GM18861 (cell line): ENCODE results near the gene MGAT5B.

Source experiments
- ATAC-seq: cut with Tn5 transposase; IDR thresholded peaks from one replicate; pipeline ENCODE4 v1.9.1; 2021; ENCODE audit not compliant: unreplicated experiment

MGAT5B gene

DNA sequence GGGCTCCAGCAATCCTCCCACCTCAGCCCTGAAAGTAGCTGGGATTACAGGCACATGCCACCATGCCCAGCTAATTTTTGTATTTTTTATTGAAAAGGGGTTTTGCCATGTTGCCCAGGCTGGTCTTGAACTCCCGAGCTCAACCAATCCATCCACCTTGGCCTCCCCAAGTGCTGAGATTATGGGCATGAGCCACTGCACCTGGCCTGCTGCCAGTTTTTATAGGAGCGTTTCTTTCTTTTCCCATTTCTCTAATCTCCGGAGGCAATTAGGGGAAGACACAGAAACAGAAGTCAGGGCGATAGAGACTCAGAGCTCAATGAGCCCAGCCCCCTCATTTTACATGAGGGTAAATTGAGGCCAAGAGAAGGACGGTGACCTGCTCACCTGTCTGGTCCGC lies 10.4 kb downstream of the MGAT5B start:
- no peak for ATAC-seq

DNA sequence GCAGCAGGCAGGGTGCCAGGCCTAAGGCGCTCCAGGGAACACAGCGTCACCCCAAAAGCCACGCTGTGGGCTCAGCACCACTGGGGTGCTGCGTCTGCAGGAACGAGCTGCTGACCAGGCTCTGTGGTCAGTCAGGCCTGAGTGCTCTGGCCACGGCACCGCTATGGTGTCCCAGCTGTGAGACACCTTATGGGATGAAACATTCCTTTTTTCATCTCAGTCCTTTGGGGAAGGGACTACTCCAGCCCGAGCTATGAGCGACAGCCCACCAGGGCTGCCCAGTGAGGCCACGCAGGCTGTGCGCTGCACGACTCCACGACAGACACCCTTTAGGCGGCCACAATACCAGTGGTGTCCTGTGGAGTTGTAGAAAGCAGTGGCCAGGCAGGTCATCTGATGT lies 11.1 kb downstream of the MGAT5B start:
- ATAC-seq, result no peak

DNA sequence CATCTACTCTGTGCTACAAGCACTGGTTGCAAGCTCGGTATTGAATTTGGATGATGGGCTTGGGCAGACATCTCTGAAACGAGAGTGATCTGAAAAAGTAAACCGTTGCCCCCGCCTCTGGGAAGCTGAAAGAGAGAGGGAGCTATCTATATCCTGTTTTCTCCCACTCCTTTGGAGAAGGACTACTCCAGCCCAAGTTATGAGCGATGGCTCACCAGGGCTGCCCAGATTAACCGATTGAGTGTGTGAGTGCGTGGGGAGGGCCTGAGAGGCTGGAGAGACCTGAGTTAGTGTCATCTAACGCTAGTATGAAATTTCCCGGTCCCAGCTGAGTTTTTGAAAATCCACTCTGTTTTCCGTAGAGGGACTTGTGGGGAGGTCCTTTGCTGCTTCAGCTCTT lies 11.5 kb downstream of the MGAT5B start:
- ATAC-seq, result no peak

DNA sequence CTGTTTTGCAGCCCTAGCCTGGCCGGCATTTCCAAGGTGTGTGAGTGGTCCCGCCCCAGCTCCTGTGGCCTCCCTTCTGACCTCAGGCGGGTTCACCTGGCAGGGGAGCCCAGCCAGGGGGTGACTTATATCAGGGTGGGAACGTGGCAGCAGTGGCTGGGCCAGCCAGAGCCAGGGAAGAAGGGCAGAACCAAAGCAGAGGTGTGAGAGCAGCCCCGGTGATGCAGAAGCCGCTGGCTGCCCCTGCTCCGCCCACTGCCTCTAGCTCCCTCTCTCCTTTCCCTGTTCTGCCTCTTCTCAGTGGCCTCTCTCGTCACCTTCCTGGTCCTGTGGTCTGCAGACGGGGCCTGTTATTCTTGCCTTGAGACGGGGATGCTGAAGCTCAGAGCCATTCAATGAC lies 12.1 kb downstream of the MGAT5B start:
- ATAC-seq, result no peak

DNA sequence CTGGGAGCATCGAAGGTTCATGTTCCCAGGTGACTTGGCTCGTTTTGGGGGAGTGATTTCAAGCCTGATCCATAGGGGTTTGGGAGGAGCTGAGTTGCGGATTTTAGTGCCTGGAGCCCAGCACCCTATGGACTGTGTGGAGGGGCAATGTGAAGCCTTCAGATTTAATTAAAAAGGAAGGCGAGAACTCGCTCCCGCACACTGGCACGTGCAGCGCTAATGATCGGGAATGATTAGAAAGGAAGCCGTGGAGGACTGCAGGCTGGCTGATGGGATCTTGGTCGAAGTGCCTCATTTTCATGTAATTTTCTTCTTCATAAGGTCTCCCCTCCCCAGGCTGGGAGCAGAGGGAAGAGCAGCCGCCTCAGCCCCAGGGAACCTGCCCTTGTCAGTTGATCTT lies 12.8 kb downstream of the MGAT5B start:
- no peak for ATAC-seq

DNA sequence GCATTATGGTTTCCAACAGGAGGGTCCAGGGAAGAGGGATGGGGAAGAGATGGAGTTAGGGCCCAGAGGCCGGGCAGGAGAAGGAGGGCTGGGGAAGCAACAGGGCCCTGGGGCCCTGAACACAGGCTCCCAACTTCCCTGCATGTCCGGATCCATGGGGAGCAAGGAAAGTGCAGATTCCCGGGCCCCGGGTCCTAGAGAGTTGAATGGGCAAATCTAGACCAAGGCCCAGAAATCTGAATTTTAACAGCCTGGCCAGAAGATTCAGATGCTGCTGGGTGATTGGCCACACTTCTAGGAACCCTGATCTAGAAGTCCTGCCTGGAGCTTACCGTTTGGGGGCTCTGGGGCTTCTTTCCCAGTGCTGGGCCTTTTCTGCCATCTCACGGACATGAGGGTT lies 13.2 kb downstream of the MGAT5B start:
- ATAC-seq, result no peak

DNA sequence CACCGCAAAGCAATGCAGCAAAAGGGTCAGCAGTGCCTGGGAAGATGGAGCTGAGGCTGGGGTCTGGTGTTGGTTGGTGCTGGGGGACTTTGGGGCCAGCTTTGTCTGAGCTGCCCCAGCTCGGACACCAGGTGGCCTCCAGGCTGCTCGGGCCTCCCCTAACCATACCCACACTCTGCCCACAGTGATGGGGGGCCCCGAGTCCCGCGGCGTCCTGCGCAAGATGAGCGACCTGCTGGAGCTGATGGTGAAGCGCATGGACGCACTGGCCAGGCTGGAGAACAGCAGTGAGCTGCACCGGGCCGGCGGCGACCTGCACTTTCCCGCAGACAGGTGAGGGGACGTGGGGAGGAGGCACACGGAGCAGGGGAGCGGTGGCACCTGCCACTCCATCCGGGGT lies 13.8 kb downstream of the MGAT5B start:
- no peak for ATAC-seq

DNA sequence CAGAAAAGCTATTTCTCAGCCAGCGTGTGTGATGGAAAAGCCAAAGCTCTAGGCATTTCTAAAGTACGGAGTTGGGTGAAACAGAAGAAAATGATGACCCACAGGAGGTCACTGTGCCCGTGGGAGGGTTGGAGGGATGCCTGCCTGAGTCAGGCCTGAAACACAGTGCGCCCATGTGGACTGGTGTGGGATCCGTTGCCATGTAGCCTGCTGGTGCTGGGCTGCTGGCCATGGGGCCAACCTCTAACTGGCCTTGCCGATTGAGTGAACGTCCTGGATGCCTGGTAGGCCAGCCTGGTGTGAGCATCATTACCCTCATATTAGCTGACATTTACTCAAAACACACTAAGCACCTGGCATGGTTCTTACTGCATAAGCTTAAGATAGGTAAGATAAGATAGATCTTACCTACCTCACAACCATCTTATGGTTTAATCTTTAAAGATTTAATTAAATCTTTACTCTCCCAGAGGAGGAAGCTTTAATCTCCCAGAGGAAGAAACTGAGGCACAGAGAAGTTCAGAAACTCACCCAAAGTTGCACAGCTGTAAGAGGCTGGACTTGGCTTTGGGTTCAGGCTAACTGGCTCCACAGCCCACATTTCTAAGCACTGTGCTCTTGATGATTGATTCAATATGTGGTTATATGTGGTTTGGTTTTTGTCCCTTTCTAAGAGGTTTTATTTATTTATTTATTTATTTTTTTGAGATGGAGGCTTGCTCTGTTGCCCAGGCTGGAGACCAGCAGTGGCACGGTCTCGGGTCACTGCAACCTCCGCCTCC lies 15.7 kb downstream of the MGAT5B start:
- no peak for ATAC-seq

DNA sequence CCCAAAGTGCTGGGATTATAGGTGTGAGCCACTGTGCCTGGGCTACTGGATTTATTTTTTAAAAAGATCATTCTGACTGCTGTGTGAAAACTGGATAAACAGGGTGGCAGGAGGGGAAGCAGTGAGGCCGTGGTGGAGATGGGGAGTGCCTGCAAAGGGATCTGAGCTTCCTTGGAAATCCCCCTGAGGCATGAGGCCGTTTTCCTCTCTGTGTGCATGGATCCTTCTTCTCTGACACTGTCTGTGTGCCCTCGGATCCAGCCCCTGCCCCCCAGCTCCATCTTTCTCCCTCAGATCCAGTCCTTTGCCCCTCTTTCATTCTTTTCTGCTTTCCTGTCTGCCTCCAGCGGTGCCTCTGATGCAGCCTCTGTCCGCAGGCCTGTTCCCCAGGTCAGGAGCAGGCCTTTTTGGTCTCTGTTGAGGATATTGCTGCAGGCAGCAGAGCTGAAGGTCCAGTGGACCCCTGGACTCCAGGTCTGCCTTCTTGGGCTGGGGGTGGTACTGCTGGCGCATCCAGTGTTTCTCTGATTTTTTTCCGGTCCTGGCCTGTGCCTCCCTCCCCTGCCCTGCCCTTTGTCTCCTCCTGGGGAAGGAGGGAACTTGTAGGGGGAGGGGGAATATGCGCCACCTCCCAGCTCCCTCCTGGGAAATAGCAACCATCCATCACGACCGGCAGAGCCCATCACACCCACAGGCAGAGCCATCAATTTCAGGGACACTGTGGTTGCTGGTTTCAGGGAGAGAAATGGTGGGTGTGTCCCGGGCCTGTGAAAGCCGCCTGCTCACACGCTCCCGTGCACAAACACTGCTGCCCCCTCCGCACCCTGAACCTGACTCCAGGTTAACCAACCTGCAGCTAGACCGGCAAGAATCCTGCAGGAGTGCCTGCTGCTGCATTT lies 17.0 kb downstream of the MGAT5B start:
- no peak for ATAC-seq

DNA sequence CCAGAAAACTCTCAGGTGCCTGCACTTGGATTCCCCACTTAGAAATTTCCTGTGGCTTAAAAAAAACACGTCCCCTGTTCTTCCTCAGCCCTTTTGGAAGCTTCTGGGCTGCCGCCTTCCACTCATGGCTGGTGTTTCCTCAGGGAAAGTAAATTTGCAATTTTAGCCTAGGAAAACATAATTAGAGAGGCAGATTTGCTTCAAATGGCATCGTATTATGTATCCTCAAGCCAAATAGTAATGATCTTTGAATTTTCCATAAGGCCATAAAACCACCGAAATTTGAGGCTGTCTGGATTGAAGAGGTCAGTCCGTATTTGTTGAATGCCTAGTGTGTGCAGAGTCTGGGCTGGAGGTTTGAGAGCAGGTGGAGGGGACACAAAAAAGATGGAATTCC lies 17.7 kb downstream of the MGAT5B start:
- ATAC-seq, result no peak

DNA sequence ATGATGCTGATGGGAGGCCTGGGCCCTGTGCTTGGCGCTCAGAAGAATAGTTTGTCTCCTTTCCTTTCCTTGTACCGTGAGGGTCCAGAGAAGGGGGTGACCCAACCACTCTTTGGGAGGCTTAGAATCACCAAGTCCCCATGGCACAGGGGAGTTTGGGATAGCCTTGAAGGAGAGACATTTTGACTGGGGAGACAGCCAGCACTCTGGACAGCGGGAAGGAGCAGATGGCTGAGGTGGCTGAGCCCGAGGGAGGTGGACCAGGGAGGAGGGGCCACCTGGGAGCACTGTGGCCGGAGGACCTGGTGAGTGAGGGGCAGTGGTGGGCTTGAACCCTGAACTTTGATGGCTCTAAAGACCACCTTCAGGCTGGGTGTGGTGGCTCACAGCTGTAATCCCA lies 18.2 kb downstream of the MGAT5B start:
- ATAC-seq, result no peak

DNA sequence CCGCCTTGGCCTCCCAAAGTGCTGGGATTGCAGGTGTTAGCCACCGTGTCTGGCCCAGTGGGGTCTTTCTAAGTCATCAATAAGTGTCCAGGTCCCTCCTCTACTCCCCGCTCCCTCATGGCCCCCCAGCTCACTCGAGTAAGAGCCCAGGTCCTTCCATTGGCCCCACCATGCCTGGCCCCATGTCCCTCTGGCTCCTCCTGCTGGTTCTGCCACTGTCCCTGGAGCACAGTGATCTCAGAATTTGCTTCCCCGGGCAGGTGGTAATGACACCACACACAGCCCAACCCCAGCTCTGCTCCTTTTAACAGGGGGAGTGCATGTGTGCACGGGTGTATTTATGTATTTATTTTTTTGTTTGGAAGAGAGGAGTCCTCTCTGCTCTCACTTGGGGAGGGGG lies 19.6 kb downstream of the MGAT5B start:
- ATAC-seq, result no peak

DNA sequence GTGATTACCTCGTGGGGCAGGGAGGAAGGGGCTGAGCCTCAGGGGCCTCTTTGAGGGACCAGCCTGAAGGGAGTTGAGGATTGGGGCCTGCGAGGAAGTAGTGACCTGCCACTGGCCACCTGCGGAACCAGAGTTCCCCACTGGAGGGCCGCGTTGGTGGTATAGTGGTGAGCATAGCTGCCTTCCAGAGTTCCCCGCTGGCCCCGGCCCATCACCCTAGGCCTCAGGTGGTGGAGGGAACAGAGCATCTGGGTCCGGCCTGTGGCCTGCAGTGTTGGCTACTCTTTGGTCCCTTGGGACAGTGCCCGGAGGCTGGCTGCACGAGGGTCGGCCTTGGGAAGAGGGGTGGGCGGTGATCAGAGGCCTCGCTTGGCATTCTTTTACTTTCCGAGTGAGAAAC lies 20.5 kb downstream of the MGAT5B start:
- ATAC-seq, result no peak

DNA sequence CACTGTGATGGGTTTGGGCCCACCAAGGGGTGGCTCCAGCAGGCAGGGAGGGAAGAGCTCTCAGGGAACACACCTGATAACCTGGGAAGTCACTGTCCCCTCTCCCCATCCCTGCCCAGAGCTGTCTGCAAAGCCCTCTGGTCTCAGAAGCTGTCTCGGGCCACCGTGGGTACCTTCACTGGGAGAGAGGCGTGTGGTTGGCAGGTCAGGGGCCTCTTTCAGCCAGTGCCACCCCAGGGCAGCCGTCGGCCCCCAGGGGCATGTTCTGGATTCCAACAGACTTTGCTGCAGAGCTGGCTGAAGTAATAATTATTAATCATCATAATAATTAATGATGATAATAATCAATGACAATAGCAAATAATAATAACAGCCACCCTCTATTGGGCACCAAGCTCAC lies 21.1 kb downstream of the MGAT5B start:
- no peak for ATAC-seq

DNA sequence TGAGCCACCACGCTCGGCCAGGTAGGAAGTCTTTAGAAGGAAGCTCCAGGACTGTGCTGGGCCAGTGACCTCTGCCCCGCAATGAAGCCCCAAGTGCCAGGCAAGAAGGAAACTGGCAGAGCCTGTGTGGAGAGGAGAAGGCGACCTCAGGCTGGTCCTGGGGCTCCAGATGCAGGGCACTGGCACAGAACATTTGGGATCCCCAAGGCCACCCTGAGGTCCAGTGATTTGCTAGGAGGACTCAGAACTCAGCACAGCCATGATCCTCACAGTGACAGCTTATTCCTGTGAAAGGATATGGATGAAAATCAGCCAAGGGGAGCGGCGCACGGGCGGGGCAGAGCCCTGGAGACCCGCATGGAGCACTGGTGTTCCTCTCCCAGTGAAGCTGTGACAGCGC lies 24.1 kb downstream of the MGAT5B start:
- ATAC-seq, result no peak

DNA sequence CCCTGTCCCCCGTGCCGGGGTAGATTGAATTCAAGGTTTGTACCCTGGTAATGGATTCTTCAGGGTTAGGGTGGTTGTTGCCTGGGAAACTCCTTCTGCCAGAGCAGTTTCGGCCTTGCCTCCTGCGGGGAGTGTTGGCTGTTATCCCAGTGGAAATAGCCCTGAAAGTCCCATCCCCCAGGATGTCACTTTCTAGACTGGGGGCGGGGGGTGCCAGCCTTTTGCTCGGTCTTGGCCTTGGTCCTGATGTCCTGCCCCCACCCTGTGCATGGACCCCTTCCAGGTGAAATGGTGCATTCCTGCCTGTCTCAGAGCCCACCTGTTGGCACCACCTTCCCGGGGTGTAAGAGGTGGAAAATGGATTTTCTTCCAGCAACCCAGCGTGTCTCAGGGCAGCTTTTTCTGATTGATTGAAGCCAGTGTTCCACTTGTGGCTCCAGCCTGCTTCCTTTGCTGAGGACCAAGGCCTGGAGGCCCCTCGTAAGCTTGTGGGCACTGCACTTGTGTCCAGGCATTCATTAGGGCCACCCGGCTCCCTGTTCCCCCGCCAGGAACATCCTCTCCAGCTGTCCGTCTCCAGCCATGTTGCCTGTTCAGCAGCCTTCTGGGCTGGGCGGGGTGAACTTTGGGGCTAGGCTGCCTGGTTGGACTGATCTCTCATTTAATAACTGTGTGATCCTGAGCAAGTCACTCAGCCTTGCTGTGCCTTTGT lies 25.6 kb downstream of the MGAT5B start:
- ATAC-seq, result no peak

DNA sequence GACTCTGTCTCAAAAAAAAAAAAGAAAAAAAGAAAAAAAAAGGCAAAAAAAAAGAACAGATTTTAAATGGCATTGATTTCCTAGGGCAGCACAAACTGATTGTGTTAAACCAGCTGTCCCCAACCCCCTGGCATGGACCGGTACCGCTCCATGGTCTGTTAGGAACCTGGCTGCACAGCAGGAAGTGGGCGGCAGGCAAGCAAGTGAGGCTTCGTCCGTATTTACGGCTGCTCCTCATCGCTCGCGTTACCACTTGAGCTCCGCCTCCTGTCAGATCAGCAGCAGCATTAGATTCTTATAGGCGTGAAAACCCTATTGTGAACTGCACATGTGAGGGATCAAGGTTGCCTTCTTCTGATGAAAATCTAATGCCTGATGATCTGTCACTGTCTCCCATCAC lies 26.6 kb downstream of the MGAT5B start:
- ATAC-seq, result no peak

DNA sequence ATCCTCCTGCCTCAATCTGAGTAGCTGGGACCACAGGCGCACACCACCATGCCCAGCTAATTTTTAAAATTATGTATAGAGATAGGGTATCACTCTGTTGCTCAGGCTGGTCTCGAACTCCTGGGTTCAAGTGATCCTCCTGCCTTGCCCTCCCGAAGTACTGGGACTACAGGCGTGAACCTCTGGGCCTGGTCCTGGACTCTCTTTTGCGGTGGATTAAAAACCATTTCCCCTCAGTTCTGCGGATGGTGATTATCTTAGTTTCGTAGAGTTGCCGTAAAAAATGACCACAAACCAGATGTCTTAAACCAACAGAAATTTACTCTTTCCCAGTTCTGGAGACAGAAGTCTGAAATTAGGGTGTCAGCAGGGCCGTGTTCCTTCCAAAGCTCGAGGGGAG lies 28.8 kb downstream of the MGAT5B start:
- no peak for ATAC-seq

DNA sequence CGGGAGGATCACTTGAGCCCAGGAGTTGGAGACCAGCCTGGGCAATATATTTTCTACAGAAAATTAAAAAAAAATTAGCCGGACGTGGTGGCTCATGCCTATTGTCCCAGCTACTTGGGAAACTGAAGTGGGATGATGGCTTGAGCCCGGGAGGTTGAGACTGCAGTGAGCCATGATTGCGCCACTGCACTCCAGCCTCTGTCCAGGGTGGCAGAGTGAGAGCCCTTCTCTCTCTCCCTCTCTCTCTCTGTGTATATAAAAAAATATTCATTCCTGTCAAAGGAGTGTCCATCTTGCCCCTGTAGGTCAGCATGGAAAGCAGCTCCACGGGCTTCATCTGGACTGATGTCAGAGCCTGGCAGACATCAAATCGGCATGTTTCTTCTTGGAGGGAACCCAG lies 31.2 kb downstream of the MGAT5B start:
- ATAC-seq, result no peak

DNA sequence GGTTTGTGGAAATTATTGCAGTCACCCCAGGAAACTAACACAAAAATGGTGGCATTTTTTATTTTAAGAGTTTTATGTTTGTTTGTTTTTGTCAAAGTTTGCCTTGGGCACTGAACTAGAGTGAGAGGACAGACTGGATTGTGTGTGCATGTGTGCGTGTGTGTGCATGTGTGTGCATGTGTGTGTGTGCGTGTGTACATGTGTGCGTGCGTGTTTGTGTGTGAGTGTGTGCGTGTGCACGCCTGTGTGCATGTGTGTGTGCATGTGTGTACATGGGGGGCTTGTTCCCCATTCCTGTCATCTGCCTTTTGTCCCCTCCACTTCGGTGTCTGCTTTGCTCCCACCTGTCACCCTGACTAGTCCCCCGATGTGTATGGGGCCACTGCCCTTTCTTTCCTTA lies 32.5 kb downstream of the MGAT5B start:
- ATAC-seq, result no peak

DNA sequence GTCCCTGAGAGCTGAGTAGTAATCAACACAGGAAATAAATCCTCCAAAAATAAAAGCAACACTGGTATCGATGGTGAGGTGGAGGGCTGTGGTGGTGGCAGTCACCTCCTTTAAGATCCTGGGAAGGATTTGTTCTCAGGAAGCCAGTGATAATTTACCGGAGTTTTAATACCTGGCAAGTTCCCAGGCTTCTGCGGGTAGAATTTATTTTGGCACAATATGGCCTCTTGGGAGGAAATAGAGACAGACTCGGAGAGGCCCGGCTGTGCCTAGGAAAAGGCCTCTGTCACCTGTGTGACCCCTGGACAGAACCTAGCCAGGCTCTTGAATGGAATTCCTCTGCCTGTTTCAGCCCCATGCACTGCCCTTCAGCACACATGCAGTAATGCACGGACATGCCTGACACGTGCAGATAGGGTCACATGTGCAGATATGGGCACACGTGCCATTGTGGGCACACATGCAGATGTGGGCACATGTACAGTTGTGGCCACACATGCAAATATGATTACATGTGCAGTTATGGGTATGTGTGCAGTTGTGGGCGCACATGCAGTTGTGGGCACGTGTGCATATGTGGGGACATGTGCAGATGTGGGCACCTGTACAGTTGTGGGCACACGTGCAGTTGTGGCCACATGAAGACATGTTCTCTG lies 33.5 kb downstream of the MGAT5B start:
- no peak for ATAC-seq
